Mucosa of gallbladder (tissue), 1 donor: ENCODE data around the gene NDE1. TPM values are rescaled to one million over a fixed set of nuclear protein-coding genes. Genes with fewer than 3 reads are reported as not detected.
A peak's percentile ranks its signal among the peaks of the same experiment; 100 is the strongest.
"Not testable (repeated sequence)": the region's sequence is repeated elsewhere in the genome, so short reads cannot be mapped to it uniquely, and the experiment has no call there.

Experiments used
- DNase-seq: peaks from one replicate; pipeline ENCODE4 v3.0.0-alpha.2; 2020; ENCODE audit warnings: low spot score
- total RNA-seq: library from RNA; stranded (reverse); gene quantifications from one replicate; pipeline ENCODE4 v1.2.1, GENCODE V29; 2021
- donor health status: DM: no; HTN: no; CAD: no.

The NDE1 gene
- total RNA-seq, 1 donor from 2014 or later = 30.0 TPM

DNA sequence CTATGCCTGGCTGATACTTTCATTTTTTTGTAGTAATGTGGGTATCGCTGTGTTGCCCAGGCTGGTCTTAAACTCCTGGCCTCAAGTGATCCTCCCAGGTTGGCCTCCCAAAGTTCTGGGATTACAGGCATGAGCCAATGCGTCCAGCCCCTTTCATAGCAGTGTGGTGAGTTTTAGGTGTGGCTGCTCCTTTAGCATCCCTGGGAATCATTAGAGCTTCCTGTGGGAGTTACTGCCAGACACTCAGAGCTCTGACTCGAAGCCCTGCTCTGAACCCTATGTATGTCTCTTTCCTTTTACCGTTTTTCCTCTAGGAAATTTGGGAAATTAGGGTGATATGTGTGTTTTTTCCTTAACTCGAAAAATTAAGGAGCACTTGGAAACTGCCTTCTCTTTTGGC is 44.5 kb downstream of the NDE1 start:
- no peak for DNase-seq

DNA sequence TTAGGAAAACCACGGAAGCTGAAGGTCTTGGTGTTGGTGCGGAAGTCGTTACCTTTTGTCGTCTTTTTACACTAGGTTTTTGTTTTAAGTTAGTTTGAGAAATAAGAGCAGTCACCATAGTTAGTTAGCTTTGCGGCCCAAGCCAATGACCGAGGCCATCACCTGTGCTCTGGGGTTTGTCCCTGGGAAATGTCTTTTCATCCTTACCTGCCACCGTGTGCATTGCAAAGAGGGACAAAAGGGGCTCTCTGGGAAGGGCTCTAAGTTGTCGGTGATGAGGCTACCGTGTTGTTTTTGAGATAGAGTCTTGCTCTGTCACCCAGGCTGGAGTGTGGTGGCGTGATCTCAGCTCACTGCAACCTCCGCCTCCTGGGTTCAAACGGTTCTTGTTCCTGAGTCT is 49.8 kb downstream of the NDE1 start:
- no peak for DNase-seq

DNA sequence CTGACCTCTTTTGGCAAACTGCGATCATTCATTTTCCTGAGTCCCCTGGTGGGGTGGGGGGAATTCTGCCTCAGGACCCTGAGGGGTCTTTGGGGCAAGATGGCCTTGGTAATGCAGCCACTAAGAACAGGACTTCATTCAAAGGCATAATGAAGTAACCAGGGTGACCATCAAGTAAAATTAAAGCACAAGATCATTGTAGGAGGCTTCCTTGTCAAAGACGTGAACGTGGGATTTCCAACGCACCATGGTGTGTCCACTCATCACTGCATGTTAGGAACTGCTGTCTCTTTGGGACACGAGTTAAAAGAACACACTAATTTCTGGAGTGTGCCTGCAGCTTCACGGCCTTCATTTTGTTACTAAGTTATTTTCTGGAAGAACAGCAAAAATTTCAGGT is 51.3 kb downstream of the NDE1 start:
- DNase-seq = no peak

DNA sequence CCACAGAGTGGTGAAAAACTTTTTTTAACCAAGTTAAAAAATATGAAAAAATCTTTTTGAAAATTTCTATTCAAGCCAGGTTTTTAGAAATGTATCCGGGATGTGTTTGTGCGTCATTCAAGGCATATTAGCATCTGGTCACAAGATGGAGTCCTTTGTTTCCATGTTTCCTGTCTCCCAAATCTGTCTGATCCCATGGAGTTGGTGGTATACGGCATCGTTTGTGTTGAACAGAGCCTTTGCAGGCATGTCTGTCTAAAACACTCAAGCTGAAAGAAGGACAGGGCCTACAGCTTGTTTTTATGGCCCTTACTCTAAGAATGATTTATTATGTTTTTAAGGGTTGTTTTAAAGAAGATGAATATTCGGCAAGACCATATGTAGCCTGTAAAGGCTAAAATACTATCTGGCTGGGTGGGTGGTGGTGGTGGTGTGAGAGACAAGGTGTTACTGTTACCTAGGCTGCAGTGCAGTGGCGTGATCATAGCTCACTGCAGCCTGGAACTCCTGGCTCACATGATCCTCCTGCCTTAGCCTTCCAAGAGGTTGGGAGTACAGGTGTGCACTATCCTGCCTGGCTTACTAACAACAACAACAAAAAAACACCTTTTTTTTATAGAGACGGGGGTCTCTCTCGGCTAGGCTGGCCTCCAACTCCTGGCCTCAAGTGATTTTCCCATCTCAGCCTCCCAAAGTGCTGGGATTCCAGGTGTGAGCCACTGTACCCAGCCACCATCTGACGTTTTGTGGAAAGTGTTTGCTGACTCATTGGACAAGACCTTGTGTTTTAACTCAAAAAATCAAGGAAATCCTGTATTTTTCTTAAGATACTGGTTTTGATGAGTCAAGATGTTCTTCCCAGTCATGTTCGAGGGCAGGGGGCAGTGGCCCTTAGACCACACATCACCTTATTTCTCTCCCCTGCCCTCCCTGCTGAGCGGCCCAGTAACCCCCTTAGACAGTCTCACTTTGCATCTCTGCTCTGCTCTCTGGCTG is 52.2 kb downstream of the NDE1 start:
- no peak for DNase-seq

DNA sequence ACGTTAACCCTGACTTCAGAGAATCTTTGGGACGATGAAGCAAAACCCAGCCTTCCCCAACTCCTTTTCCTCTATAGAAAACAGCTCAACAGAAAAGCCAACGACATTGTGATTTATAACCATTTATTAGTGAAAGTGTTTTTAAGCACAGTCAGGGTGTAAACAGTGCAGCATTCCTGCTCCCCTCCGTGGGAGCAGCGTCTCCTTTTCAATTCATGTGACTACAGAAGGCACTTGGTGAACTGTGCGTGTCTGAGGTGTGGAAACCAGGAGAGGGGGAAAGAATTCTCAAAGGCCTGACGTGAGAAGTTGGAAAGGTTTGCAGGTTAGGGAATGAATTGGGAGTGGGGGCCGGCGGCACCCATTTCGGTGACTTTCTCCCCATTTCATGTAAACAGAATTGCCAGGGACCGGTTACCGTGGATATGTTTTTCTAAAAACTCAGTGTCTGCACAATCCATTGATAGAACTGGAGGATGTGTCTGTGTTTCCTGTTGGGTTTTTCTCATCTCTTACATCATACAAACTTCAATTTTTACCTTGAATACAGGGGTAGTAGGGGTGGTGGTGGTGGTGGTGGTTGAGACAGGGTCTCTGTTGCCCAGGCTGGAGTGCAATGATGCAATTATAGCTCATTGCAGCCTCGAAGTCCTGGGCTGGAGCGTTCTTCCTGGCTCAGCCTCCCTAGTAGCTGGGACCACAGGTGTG is 53.1 kb downstream of the NDE1 start:
- no peak for DNase-seq

DNA sequence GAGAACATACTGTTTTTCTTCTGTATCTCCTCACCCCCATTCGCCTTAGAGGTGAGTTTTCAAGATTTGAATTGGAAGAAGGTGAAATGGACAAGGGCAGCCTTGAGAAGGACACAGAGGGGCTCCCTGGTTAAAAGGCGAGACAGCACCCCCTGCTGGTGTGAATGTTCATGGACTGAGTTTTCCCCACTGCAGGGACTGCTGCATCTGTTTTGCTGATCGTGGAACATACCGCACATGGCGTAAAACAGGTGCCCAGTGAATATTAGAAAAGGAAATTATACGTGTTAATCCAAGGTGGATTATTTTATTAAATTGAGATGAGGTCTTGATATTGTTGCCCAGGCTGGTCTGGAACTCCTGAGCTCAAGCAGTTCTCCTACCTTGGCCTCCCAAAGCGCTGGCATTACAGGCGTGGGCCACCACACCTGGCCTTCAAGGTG is 54.5 kb downstream of the NDE1 start:
- DNase-seq = peak; percentile 72

DNA sequence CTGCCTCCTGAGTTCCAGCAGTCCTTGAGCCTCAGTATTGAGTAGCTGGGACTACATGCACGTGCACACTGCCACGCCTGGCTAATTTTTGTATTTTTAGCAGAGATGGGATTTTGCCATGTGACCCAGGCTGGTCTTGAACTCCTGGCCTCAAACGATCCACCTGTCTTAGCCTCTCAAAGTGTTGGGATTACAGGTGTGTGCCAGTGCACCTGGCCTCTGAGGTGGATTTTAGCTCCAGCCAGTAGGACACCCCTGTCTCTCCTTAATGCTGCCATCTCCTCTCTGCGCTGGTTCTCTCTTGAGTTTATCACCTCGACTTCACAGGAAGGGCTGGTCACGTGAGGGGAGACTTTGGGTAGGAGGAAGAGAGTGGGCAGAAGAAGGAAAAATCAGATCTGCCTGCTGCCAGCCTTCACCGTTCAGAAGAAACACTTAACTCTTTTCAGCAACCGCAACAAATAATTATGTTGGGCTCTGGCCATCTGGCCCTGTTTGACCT is 55.1 kb downstream of the NDE1 start:
- no peak for DNase-seq

DNA sequence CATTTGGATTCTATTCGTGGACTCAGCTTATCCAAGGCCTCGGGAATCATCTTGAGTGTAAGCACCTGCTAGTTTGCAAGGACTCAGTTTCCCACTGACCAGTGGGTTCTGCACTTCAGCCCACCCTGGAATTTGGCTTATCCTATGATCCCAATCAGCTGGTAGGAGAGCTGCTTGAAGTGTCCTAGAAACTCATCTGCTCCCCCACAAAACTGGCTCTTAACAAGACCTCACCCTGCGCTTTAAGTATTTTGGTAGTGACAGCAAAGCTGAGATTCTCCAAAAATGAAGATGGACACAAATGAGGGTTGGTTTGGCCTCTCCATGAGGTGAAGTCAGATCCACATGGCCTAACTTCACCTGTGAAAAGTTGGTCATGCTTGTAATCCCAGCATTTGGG is 57.3 kb downstream of the NDE1 start:
- no peak for DNase-seq

DNA sequence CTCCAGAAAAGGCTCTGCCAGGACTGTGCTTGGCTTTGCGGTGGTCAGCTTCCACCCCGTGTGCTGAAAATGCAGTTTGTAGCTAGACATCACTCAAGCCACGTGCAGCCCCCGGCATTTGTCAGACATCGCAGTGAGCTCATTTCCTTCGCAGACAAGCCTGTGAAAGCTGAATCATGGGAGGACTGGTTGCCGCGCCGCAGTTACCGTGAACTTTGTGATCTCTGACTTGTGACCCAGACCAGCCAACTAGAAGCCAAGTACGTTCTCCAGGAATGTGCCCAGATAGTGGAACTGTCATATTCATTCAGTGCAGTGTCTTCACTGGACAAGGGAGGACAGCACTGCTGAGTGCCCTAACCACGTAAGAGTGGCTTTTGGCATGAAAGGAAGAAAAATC is 58.1 kb downstream of the NDE1 start:
- DNase-seq = no peak

DNA sequence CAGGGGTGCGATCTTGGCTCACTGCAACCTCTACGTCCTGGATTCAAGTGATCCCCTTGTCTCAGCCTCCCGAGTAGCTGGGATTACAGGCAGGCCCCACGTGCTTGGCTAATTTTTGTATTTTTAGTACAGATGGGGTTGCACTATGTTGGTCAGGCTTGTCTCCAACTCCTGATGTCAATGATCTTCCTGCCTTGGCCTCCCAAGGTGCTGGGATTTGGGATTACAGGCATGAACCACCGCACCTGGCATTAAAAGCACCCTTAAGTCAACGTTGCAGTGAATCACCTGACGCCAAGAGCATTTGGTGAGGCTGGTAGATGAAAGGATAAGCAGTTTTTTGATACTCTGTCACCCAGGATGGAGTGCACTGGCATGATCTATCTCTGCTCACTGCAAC is 59.0 kb downstream of the NDE1 start:
- DNase-seq = no peak

DNA sequence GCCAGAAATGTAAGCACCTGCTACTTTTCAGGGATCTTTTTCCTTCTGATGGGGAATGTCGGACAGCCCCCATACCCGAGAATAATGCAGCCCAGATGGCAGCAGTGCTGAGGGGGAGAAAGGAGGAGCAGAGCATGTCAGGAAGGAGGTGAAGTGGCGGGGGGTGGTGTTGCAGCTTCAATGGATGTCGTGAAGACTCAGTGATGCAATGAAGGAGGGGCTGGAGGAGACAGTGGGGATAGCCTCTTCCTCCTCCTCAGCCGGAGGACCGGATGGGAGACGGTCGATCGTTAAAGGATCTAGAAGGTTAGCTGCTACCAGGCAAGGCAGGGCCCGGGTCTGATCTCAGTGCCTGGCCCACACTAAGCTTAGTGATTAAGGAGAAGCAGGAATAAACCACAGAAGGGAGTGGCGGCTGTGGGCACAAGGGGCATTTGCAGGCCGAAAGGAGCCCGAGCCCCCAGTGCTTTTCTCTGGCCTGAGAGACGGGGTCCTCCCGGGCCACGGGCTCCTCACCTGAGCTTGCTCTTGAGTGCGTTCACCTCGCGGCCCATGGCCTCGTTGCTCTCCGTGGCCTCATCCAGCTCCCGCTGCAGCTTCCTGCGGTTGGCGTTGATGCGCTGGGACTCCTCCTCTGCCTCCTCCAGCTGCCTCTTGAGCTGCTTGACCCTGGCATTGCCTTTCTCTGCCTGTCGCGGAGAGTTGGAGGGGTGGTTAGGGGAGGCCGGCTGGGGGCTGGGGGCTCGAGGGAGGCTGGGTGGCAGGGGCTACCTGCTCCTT is 64.5 kb downstream of the NDE1 start:
- no peak for DNase-seq

DNA sequence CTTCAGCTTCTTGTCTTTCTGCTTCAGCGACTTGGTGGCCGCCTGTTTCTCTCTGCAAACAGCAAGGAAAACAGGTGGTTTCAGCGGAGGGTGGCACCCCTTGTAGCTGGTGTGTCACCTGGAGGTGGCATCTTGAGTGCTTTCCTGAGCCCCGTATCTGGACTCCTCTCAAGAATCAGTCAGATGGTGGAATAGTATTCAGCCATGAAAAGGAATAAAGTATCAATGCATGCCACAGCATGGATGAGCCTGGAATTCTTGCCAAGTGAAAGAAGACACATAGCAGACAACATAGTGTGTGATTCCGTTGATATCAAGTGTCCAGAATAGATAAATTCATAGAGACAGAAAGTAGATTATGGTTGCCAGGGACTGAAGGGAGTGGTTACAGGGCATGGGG is 65.2 kb downstream of the NDE1 start:
- DNase-seq = no peak

DNA sequence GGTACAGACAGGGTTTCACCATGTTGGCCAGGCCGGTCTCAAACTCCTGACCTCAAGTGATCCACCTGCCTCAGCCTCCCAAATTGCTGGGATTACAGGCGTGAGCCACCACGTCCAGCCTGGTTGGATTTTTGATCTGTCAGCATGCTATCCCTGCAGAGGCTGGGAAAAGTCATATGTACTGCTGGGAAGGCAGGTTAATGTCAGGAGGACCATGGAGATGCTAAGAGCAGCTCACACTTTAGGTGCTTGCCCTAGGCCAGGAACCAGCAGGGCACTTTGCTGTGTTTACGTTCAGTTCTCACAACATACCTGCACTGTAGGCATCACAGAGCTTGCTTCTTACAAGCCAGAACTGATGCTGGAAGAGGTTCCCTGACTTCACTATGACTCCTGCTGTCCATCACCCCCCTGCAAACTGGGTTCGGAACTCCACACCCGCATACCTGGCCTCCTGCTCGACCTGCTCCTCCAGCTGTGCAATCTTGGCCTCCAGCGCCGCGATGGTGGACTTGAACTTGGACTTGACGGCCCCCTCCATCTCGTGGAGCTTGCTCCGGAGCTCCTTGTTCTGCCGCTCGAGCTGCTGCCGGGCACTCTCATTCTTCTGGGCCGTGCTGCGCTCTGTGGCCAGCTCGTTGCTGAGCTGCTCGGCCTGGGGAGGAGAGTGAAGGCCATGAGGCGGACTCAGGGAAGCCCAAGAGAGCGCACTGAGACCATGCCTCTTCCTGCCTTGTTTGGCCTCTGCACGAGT is 66.8 kb downstream of the NDE1 start:
- no peak for DNase-seq

DNA sequence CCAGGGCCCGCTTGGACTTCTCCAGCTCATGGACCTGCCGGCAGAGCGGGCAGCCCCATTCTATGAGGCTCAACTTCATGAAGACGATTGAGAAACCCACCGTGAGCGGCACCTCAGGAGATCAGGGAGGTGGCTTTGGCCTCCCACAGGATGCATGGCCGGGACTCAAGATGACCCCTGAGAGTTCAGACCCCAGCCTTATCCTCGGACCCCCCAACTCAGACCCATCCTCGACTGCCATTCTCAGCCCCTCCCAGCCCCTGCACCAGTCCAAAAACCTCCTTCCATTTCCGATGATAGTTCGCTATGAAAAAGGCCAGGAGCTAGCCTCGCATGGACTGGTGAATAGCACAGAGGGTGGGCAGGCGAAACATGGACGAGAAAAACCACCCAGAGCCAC is 71.0 kb downstream of the NDE1 start:
- no peak for DNase-seq

DNA sequence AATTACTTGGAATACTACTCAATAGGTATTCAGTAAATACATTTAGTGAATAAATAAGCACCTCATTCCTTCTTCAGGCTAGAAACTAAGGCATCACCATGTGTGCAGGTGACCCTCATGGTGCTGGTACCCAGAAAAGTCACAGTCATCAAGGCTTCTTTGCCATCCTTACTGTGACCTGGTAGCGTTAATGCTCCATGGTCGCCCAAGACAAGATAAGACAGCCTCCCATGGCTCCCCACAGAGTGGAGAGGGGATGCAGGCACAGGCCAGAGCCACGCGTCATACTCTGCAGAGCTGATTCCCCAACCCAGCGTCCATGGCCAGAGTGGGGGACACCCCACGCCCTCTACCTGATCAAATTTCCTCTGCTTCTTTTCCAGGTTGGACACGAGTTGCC is 73.8 kb downstream of the NDE1 start:
- DNase-seq = no peak

DNA sequence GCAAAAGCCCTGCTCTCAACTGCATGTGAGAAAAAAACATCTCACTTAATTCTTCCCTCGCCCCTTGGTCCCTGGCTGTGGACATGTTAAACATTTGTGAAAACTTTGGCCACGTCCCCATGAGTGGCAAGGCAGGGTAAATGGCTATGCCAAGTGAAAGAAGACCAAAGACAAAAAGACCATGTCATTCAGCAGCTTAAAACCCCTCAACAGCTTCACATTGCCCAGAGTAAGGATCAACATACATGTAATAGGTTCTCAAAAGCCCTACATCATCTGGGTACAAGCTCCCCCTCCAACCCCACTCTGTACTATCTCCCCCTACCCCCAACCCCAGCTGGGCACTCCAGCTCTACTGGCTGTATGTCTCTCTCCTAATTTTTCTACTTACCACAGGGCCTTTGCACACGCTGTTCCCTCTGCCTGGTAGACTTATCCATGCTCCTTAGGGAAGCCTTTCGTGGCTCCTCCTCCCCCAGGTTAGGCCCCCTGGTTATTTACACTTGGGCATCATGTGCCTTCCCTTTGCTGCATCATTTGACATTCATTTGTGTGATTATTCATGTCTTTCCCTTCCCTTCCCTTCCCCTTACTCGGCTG is 75.7 kb downstream of the NDE1 start:
- no peak for DNase-seq

DNA sequence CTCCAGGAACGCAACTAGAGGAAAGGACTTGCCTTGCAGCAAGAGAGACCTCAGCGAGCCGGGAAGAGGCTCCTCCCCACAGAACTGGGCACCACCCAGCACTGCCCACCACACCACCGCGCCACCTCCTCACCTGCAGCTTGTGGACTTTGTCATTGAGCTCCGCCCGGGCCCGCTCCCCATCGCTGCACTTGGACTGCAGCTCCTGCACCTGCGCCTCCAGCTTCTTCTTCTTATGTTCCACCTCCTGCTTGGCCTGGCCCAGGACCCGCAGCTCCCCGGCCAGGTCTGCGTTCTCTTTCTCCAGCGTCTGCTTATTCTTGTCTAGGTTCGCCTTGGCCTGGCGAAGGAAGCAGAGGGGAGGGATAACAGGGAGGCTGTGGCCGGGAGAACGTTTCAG is 76.7 kb downstream of the NDE1 start:
- peak; percentile 47 for DNase-seq

DNA sequence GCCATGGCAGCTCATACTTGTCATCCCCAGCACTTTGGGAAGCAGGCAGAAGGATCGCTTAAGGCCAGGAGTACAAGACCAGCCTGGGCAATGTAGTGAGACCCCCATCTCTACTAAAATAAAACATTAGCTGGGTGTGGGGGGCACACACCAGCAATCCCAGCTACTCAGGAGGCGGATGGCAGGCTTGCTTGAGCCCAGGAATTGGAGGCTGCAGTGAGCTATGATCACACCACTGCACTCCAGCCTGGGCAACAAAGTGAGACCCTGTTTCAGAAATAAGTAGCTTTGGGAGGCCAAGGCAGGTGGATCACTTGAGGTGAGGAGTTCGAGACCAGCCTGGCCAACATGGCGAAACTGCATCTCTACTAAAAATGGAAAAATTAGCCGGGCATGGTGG is 77.7 kb downstream of the NDE1 start:
- DNase-seq = not testable (repeated sequence)

DNA sequence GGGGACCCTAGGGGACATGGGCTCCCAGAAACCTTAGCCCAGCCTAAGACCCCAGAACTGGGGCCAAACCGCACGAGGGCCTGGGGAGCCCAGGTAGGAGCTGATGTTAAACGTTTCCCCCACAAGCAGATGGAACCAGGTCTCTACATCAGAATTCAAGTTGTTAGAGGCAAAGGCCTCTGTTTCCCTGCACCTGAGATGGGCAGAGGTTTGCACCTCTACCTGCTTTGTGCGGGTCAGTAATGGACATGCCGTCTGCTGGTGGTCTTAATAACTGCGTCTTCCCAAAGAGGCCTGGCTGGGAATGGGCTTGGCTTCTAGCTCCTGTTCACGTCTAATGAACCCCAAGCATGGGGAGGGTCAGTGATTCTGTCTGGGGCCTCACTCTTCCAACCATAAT is 79.1 kb downstream of the NDE1 start:
- no peak for DNase-seq

DNA sequence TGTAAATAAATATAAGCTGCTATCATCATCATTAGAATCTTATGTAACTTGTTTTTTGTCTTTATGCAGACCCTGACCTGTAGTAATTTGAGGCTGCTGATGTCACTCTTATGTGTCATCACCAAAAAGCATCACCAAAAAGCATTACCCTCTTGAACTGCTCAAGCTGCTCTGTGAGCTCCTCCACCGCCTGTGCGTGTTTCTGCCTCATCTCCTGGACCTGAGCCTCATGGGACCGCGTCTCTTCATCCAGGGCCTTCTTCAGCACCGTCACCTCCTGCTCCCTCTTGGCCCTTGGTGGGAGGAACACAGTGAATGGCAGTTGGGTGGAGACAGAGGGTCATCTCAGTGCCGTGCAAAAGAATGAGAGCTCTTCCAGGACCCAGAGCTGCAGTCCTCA is 82.4 kb downstream of the NDE1 start:
- no peak for DNase-seq

DNA sequence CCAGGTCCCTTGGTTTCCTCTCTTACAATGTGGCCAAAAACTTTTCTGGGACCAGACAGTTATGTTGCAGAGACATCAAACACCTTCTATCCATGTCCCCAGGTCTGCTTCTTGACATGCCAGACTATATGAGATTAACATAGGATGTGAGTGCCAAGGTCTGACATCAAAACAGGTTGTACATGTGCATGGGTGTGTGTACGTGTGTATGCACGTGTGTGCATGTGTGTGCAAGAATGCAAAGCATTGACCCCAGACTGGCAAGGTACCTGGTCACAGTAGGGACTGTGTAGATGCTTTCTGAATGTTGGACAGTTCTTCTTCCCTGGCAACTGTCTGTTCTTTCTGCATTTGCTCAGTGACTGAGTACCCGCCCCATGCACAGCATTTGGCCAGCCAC is 85.6 kb downstream of the NDE1 start:
- no peak for DNase-seq
